ENCODE results near the gene PBX2. TPM values are rescaled to one million over a fixed set of nuclear protein-coding genes. Genes with fewer than 3 reads are reported as not detected.
"Not testable (repeated sequence)": the region's sequence is repeated elsewhere in the genome, so short reads cannot be mapped to it uniquely, and the experiment has no call there.

The PBX2 gene, protein sequence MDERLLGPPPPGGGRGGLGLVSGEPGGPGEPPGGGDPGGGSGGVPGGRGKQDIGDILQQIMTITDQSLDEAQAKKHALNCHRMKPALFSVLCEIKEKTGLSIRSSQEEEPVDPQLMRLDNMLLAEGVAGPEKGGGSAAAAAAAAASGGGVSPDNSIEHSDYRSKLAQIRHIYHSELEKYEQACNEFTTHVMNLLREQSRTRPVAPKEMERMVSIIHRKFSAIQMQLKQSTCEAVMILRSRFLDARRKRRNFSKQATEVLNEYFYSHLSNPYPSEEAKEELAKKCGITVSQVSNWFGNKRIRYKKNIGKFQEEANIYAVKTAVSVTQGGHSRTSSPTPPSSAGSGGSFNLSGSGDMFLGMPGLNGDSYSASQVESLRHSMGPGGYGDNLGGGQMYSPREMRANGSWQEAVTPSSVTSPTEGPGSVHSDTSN
- 31.7 and 45.4 TPM in 2 replicates for total RNA-seq (2014; rRNA removed; shearing (Covaris generic))

DNA sequence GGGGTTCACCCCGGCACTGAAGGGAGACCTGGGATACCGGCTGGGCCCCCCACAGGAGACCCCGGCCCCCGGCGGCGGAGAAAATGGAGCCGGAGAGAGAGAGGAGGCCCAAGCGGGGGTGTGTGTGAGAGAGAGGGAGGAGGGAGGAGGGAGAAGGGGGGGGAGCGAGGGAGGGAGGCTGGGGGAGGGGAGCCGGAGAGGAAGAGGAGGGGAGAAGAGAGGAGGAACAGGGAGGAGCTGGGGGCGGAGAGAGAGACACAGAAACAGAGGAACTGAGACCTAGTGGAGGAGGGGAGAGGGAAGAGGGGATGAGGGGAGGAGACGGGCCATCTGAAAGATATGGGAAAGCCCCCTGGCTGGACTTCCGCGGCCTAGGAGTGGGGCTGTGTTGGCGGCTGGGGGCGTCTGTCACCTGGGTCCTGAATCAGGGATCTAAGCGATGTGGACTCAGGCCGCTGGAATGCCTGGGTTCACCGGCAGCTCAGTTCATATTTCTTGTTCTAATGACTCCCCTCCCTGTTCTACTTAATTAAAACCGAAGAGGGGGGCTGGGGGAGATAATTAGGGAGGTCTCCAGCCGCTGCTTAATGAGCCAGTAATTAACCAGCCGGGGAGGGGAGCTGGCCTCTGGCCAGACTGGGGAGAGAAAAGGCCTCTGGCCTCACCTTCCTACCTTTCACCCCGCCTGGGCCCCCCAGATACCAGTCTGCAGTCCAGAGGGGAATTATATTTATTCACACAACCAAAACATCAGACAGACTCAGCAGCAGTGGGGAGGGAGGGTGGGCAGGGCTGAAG is at the start of gene PBX2:
Gene PBX2, minus strand, starts transcription at position 149 of the 798 bp plus-strand sequence. CDS start 287 bp downstream, outside the sequence.
- DNase-seq (ENCODE audit: low read depth): peak; percentile 95

DNA sequence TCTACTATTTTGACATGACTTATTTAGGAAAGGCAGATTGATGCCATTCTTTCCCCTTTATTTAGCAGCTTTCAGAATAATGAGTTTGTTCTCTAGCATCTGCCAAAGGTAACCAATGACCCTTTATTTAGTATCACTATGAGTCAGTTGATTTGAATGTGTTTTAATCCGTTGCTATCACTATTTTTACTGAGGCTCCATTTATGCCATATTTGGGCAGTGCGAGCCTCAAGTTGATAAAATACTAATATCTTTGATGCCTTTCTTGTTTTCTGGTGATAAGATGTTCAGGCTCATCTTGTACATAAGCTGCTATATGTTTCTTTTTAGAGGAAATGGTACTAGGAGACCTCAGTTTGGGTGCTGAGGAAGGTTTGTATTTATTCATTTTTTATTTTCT is 49.5 kb upstream of the PBX2 start:
- no peak for DNase-seq (ENCODE audit: low read depth)

DNA sequence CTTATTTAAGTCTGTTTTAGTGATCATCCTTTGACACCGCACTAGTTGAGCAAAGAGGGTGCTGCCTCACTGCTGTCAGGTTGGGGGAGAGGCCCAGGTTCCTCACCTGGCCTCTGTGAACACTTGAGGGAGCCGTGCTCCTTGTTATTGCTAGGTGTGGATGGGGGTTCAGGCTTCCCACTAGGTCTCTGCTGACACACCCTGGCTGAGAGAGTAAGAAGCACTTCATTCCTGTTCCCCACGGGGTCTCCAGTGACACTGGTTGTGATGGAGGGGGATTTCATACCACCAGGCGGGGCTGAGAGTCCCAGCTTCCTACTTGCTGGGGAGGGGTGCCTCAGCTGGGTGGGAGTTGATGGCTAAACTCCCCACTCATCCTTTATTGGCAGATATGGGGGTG is 44.9 kb upstream of the PBX2 start:
- peak; percentile 16 for DNase-seq (ENCODE audit: low read depth)

- no peak for DNase-seq (ENCODE audit: low read depth)
Observed at GRCh38 chr6:32226434-32226833, 36.4 kb upstream of the PBX2 start.

DNA sequence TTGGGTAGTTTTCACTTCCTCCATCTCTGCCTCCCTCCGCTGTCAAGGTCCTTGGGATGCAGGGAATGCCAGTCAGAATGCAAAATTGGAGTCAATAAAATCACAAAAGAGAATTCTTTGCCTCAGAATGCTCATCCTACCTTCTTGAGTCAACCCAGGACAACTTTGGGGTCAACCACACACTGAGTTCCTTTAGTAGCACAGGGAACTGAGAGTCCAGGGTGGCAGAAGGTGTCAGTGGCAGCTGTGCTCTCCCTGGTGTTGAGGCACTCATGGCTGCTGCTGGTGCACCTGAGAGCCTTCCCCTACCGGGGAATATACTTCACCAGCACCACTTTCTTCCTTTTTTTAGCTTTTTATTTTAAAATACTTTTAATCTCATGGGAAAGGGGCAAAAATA is 34.7 kb upstream of the PBX2 start:
- DNase-seq (ENCODE audit: low read depth): no peak

DNA sequence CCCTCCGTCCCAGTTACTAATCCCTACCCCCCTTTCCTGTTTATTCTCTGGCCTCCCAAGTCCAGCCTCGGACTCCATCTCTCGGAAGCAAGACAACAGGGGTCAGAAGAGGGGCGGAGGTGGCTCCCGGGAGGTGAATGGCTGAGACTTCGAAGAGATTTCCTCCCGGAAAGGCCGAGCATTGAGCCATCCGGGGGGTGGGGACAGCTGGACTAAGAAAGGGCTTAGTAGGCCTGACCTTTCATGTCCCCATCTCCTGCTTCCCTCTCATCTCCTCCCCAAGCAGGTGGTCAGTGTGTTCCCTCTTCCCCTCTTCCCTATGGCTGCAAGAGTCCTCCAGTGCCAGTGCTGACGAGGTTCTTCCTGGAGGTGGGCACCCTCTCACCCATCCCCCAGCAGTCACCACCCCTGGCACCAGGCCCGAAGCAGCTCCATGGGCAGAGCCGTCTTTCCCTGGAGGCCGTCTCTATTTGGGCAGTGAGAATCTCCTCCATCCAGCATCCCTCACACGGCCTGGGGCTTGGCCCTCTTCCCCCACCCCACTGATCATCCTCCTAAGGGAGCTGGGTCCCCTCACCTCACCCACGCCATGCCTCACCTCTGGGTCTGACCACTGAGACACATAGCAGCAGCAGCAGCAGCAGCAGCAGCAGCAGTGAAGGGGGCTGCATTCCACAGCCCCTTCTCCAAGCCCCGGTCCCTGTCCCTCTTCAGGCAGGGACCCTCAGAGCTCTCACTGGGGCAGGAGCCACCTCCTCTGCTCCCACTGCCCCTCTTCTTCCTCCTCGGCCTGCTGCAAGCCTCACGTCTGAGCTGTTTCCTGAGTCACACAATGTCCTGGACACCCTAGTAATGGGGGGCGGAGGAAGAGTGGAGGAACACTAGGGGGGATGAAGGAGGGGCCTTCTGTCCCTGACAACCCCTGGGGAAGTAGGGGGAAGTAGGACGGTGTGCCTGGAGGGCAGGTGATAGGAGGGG is 33.5 kb upstream of the PBX2 start, which contains the start of gene NOTCH4:
Gene NOTCH4, minus strand, starts transcription at position 810 of the 978 bp plus-strand sequence. Its CDS starts 139 bp downstream, at position 671.
- no peak for DNase-seq (ENCODE audit: low read depth)

GRCh38 chr6:32222333-32223230 is 32.6 kb upstream of the PBX2 start:
- DNase-seq (ENCODE audit: low read depth): no peak

DNA sequence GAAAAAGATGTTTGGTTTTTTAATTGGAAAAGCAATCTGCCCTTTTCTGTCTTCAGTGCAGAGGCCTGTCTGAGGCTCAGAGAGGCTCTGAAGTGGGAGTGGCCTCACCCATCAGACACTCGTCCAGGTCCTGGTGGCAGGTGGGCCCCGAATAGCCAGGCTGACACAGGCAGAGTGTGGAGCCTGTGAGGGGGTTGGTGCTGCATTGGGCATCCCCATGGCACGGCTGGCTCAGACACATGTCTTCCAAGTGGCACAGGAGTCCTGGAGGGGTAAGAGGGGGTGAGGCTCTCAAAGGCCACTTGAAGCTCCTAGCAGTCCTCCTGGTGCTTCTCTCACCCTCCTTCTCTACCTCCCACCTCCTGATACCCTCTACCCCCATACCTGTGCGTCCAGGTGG is 30.0 kb upstream of the PBX2 start:
- DNase-seq (ENCODE audit: low read depth): no peak

- DNase-seq (ENCODE audit: low read depth): no peak
Observed at GRCh38 chr6:32218167-32218566, 28.2 kb upstream of the PBX2 start.

DNA sequence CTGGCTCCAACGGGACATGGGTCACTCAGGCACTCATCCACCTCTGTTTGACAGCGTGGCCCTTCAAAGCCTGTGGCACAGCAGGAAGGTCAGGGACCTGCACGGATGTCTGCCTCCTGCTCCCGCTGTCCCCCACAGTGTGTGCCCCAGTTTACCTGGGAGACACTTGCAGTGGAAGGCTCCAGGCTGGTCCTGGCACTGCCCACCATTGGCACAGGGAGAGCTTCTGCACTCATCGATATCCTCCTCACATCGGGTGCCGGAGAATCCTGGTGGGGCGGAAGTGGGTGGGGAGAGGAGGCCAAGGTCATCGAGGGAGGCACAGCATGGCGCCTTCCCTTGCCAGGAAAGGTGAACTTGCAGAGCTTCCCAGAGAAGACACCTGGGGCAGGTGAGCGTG is 27.0 kb upstream of the PBX2 start:
- no peak for DNase-seq (ENCODE audit: low read depth)

DNA sequence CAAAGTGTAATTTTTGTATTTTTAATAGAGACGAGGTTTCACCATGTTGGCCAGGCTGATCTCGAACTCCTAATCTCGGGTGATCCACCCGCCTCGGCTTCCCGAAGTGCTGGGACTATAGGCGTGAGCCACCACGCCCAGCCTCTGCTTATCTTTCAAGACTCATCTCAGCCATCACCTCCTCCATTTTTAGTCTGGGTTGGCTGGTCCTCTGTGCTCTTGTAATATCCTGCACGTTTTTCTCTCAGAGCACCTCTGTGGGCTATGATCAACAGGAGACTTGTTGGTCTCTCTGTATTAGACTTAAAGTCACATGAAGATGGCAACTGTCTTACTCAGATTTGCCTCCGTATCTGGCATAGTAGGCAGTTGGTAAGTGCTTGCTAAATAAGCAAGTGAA is 26.3 kb upstream of the PBX2 start:
- no peak for DNase-seq (ENCODE audit: low read depth)

DNA sequence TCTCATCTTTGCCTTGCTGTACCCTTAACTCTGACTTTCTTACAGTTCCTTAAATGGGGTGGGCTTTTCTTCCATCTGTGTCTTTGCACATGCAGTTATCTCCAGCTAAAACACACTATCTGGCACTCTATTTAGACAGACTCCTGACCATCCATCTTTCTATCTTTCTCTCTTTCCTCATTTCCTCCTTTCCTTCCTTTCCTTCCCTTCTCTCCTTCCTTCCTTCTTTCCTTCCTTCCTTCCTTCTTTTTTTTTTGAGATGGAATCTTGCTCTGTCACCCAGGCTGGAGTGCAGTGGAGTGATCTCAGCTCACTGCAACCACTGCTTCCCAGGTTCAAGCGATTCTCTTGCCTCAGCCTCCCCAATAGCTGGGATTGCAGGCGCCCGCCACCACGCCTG is 25.6 kb upstream of the PBX2 start:
- no peak for DNase-seq (ENCODE audit: low read depth)

DNA sequence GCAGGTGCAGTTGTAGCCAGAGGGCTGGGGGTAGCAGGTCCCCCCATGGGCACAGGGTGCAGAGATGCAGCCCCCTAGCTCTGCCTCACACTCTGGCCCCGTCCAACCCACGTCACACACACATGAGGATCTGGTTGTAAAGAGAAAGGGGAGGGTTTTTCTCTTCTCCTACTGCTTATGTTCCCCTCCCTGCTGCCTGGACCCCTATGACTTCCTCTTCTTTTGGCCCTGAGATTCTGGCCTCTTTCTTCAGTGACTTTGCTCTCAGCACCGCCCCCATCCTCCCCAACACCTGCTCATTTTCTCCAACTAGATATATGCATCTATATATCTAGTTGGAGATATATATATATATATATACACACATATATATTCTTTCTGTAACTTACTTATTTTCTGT is 24.1 kb upstream of the PBX2 start:
- no peak for DNase-seq (ENCODE audit: low read depth)

- DNase-seq (ENCODE audit: low read depth): no peak
Observed at GRCh38 chr6:32213649-32214048, 23.6 kb upstream of the PBX2 start.

- no peak for DNase-seq (ENCODE audit: low read depth)
Observed at GRCh38 chr6:32212076-32212760, 22.2 kb upstream of the PBX2 start.

- DNase-seq (ENCODE audit: low read depth): not testable (repeated sequence)
Observed at GRCh38 chr6:32211432-32211831, 21.4 kb upstream of the PBX2 start.

- no peak for DNase-seq (ENCODE audit: low read depth)
Observed at GRCh38 chr6:32210191-32210601, 20.2 kb upstream of the PBX2 start.

GRCh38 chr6:32208996-32209395 is 19.0 kb upstream of the PBX2 start:
- DNase-seq (ENCODE audit: low read depth): no peak

DNA sequence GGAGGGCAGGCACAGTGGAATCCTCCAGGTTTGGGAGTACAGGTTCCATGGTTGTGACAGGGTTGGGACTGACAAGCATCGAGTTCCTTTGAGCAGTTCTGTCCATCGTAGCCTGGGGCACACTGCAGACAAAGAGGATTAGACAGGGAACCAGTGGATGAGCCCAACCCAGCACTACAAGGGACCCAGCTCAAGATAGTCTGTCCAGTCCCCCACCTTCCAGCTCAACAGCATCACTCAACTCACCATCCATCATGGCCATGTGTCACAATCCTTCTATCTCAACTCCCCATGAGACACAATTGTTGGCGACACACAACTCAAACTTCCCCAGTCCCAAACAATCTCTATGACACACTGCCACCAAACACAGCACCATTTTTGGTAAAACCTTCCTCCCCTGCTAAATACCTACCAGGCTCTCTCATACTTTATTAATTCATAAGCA is 14.3 kb upstream of the PBX2 start:
- DNase-seq (ENCODE audit: low read depth): no peak

All from Daoy (cell line).